Lower leg skin (tissue), 4 donors: ENCODE results near the gene SLC25A11. TPM values are rescaled to one million over a fixed set of nuclear protein-coding genes. Genes with fewer than 3 reads are reported as not detected.

ENCODE experiments used
- DNase-seq, 2 donors: peaks; one replicate each; pipeline ENCODE4 v3.0.0-alpha.2; 2019; ENCODE audit warnings: low spot score in 2 of 2
- H3K4me3 ChIP-seq: fragments of 200-600 bp; sonication (generic); 2 replicates; pipeline ENCODE4 v1.5.1; 2017; ENCODE audit warnings: mild to moderate bottlenecking, low read depth; ENCODE audit not compliant: poor library complexity, severe bottlenecking
- CTCF ChIP-seq, 3 donors: fragments of 450-650 bp; IDR thresholded peaks; one replicate each; pipeline ENCODE4 v1.5.1; 2016; ENCODE audit warnings: antibody characterized with exemption in 3 of 3, mild to moderate bottlenecking in 3 of 3, moderate library complexity in 2 of 3
- POLR2A ChIP-seq, 2 donors: fragments of 450-650 bp; IDR thresholded peaks; one replicate each; pipeline ENCODE4 v1.6.1; 2016 to 2017; ENCODE audit warnings: antibody characterized with exemption in 2 of 2, mild to moderate bottlenecking in 1 of 2, moderate library complexity in 1 of 2
- WGBS, 2 donors: methylation state at CpG; one replicate each; pipeline ENCODE4 v1.1.5; 2018; 5-methylcytosine and 5-hydroxymethylcytosine counted together
- intact Hi-C: fragments of 100-400 bp; cut with DNase I; formaldehyde crosslinking; loops from one replicate; pipeline ENCODE4 v1.15.0; 2023; ENCODE audit warnings: low total_unique reads
- total RNA-seq, 4 donors: library from RNA; depleted of rRNA; stranded (reverse); fragments of >200 nt; gene quantifications; one replicate each; pipeline ENCODE4 v1.1.0, GENCODE V29; 2016

The SLC25A11 gene
- total RNA-seq, 4 donors from 2014 or later, result 35.5 to 87.7 (median 59.2) TPM

- intact Hi-C loops, result no loop called here
- peak overlapping the region; percentile 99 for H3K4me3 ChIP-seq
- TF ChIP-seq CTCF (IDR thresholded peaks at IDR 0.05), result no peak
- no peak for TF ChIP-seq POLR2A (IDR thresholded peaks at IDR 0.05)
- WGBS, 2 donors, result 0 to 1% methylated on average over 7 of the region's 7 CpGs
- no peak for DNase-seq
Measured at GRCh38 chr17:4947010-4947410, 7.2 kb upstream of the SLC25A11 start.

- intact Hi-C loops, result no loop called here
- TF ChIP-seq CTCF (IDR thresholded peaks at IDR 0.05) (no peak), POLR2A (IDR thresholded peaks at IDR 0.05) (no peak)
- no peak for DNase-seq
- 23% methylated on average over 16 of the region's 16 CpGs for WGBS, 2 donors
- H3K4me3 ChIP-seq, result no peak overlapping the region
Measured at GRCh38 chr17:4946312-4946976, 6.6 kb upstream of the SLC25A11 start.

DNA sequence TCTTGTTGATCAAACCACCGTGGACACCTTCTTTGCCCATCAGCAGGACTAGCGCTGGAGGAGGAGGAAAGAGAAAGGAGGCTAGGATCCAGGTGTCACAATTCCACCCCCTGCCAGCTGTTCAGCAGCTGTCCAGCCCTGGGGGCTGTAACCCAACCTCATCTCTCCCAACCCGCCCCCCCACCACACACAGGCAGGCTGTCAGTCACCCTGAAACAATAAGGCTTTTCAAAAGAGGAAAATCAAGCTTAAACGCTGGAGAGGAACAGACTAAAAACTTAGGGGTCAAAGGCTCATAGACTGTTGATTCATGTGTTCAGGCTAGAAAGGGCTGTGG, 6.1 kb upstream of the SLC25A11 start:
- H3K4me3 ChIP-seq, result no peak overlapping the region
- 21 to 29% methylated on average over 4 of the region's 4 CpGs for WGBS, 2 donors
- intact Hi-C loops, result no loop called here
- DNase-seq, result no peak
- TF ChIP-seq POLR2A (IDR thresholded peaks at IDR 0.05), result no peak

- 24 to 32% methylated on average over 7 of the region's 7 CpGs for WGBS, 2 donors
- peak; percentile 88 to 96 for DNase-seq
- H3K4me3 ChIP-seq, result no peak overlapping the region
Measured at GRCh38 chr17:4945176-4945943, 5.5 kb upstream of the SLC25A11 start.

GRCh38 chr17:4944554-4945175, 4.8 kb upstream of the SLC25A11 start:
- H3K4me3 ChIP-seq, result no peak overlapping the region
- DNase-seq, result no peak
- no peak for TF ChIP-seq CTCF (IDR thresholded peaks at IDR 0.05)
- TF ChIP-seq POLR2A (IDR thresholded peaks at IDR 0.05), result no peak
- WGBS, 2 donors, result 60 to 61% methylated on average over 8 of the region's 8 CpGs
- intact Hi-C loops, result no loop called here

More at GRCh38 chr17:4945176-4945943, 5.5 kb upstream of the SLC25A11 start:
- no peak for TF ChIP-seq POLR2A (IDR thresholded peaks at IDR 0.05)
- no peak for TF ChIP-seq CTCF (IDR thresholded peaks at IDR 0.05)
- intact Hi-C loops, result no loop called here

DNA sequence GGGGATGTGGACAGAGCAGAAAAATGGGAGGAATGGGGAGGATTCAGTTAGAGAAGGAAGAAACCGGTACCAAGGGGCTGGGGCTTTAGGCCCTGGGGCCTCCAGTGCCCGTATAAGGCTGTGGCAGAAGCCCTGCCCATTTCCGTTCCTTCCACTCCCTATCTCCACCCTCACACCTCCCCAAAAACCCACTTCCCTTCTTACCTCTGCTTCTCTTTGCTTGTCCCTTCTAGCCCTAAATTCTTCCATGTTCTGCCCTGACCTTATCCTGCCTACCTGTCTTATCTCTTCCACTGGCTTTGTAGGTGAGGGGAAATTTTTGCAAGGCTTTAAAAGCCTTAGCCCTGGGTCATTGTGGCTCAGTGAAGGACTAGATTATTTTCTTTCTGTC, 4.3 kb upstream of the SLC25A11 start:
- no peak for DNase-seq
- WGBS, 2 donors, result 22 to 23% methylated on average over 3 of the region's 3 CpGs
- no peak overlapping the region for H3K4me3 ChIP-seq
- no peak for TF ChIP-seq POLR2A (IDR thresholded peaks at IDR 0.05)
- no peak for TF ChIP-seq CTCF (IDR thresholded peaks at IDR 0.05)
- intact Hi-C loops, result no loop called here
